Measurements from ENCODE around the gene DNAJC27. TPM values are rescaled to one million over a fixed set of nuclear protein-coding genes. Genes with fewer than 3 reads are reported as not detected.

DNAJC27 gene
- total and polyA plus RNA-seq, 9 of the 15 experiments (the other 6 are each of a cell fraction or from before 2014, with no cell fraction given): 0.53 to 5.9 (median 3.0) TPM

- Histone ChIP-seq H3K4me3 (no peak overlapping the region), H3K79me2 (ENCODE audit: control insufficient read depth, insufficient read depth, low read length) (no peaks in the 10 kb centered on the region), H3K9me3 (replicated peaks; ENCODE audit: control insufficient read depth, insufficient read depth, low read depth, low read length) (no peaks in the 10 kb centered on the region), H3K27ac (ENCODE audit: extremely low read depth, low read depth, low read length) (no peak overlapping the region), H3K4me2 (ENCODE audit: insufficient read depth, low read length) (no peak overlapping the region), H3K27me3 (ENCODE audit: control insufficient read depth in 2 of 2, insufficient read depth in 2 of 2, low read length in 2 of 2) (peaks cover 3% of the 10 kb centered on the region in 2 experiments; a peak in 3 of 5 replicates), H3K36me3 (ENCODE audit: control insufficient read depth, insufficient read depth, low read length) (no peaks in the 10 kb centered on the region), H3K9ac (ENCODE audit: insufficient read depth in 1 of 2, low read depth in 2 of 2, low read length in 2 of 2) (no peak overlapping the region), H3K4me1 (replicated peaks in 1 of 2; ENCODE audit: control insufficient read depth in 2 of 2, insufficient read depth in 2 of 2, low read length in 2 of 2) (no peaks in the 10 kb centered on the region), H3K9me1 (ENCODE audit: control insufficient read depth, insufficient read depth, low read length) (no peaks in the 10 kb centered on the region), H2AFZ (ENCODE audit: low read depth, low read length) (no peak overlapping the region), H4K20me1 (replicated peaks; ENCODE audit: control insufficient read depth, insufficient read depth, low read length) (no peaks in the 10 kb centered on the region)
- WGBS (ENCODE audit: insufficient coverage, low coverage, missing lambda C conversion rate): 0% methylated on average over 1 of the region's 1 CpG
- ChIA-PET POLR2A (interaction anchor here (0.5 to 0.9 kb wide), 2 partner anchors 23 to 95 kb away, joined by 3 read pairs; no protein-coding TSS in a partner anchor), CTCF (ENCODE audit: low intra/inter-chr PET ratio) (no interaction called here)
- no peak for DNase-seq (ENCODE audit: extremely low read depth in 1 of 4, low spot score in 3 of 4)
- peak; percentile 52; the same call in 1 of the 2 replicates for TF ChIP-seq PKNOX1 (IDR thresholded peaks at IDR 0.05)
- TF ChIP-seq TCF7L2 (IDR thresholded peaks at IDR 0.05; ENCODE audit: low read depth, low read length): no peak
- intact Hi-C loops (cut with micrococcal nuclease): no loop called here
- no TSS peak for BruUV-seq (replicated peaks)
- ATAC-seq: no peak
- FAIRE-seq: peak; percentile 15
- in situ Hi-C loops (cut with MboI): no loop called here
Observed at GRCh38 chr2:24994146-24994724, 22.5 kb upstream of the DNAJC27 start.

- no peak overlapping the region for H3K4me2 ChIP-seq (ENCODE audit: insufficient read depth, low read length)
- ChIA-PET CTCF (ENCODE audit: low intra/inter-chr PET ratio) (no interaction called here), POLR2A (interaction anchor here (0.7 to 0.9 kb wide), 2 partner anchors 10 to 95 kb away, joined by 3 read pairs; no protein-coding TSS in a partner anchor)
- FAIRE-seq (no peak), ATAC-seq (no peak), DNase-seq (ENCODE audit: extremely low read depth in 1 of 4, low spot score in 3 of 4) (no peak)
- H3K79me2 ChIP-seq (ENCODE audit: control insufficient read depth, insufficient read depth, low read length): no peaks in the 10 kb centered on the region
- intact Hi-C loops (cut with micrococcal nuclease) (no loop called here), in situ Hi-C loops (cut with MboI) (no loop called here)
- no peaks in the 10 kb centered on the region for H3K36me3 ChIP-seq (ENCODE audit: control insufficient read depth, insufficient read depth, low read length)
- peaks cover 3% of the 10 kb centered on the region in 2 experiments; a peak in 3 of 5 replicates for H3K27me3 ChIP-seq (ENCODE audit: control insufficient read depth in 2 of 2, insufficient read depth in 2 of 2, low read length in 2 of 2)
- H3K9me1 ChIP-seq (ENCODE audit: control insufficient read depth, insufficient read depth, low read length): no peaks in the 10 kb centered on the region
- no peaks in the 10 kb centered on the region for H3K9me3 ChIP-seq (replicated peaks; ENCODE audit: control insufficient read depth, insufficient read depth, low read depth, low read length)
- WGBS (ENCODE audit: insufficient coverage, low coverage, missing lambda C conversion rate): under 1% methylated on average over 6 of the region's 6 CpGs
- H3K9ac ChIP-seq (ENCODE audit: insufficient read depth in 1 of 2, low read depth in 2 of 2, low read length in 2 of 2): no peak overlapping the region
- no TSS peak for BruUV-seq (replicated peaks)
- no peak overlapping the region for H2AFZ ChIP-seq (ENCODE audit: low read depth, low read length)
- TF ChIP-seq NR2C2 (CRISPR knock-in tag; IDR thresholded peaks at IDR 0.05) (no peak), NR2C2 (tag; IDR thresholded peaks at IDR 0.05) (no peak)
- H3K4me3 ChIP-seq: no peak overlapping the region
- H3K27ac ChIP-seq (ENCODE audit: extremely low read depth, low read depth, low read length): no peak overlapping the region
- H3K4me1 ChIP-seq (replicated peaks in 1 of 2; ENCODE audit: control insufficient read depth in 2 of 2, insufficient read depth in 2 of 2, low read length in 2 of 2): no peaks in the 10 kb centered on the region
- no peaks in the 10 kb centered on the region for H4K20me1 ChIP-seq (replicated peaks; ENCODE audit: control insufficient read depth, insufficient read depth, low read length)
Observed at GRCh38 chr2:24993406-24994145, 21.8 kb upstream of the DNAJC27 start.

All from K562 (cell line).